Measurements from ENCODE around the gene C14orf119. TPM values are rescaled to one million over a fixed set of nuclear protein-coding genes. Genes with fewer than 3 reads are reported as not detected.

Gene C14orf119
- total and polyA plus RNA-seq, 9 of the 15 experiments (the other 6 are each of a cell fraction or from before 2014, with no cell fraction given), result 36.7 to 251 (median 51.8) TPM

DNA sequence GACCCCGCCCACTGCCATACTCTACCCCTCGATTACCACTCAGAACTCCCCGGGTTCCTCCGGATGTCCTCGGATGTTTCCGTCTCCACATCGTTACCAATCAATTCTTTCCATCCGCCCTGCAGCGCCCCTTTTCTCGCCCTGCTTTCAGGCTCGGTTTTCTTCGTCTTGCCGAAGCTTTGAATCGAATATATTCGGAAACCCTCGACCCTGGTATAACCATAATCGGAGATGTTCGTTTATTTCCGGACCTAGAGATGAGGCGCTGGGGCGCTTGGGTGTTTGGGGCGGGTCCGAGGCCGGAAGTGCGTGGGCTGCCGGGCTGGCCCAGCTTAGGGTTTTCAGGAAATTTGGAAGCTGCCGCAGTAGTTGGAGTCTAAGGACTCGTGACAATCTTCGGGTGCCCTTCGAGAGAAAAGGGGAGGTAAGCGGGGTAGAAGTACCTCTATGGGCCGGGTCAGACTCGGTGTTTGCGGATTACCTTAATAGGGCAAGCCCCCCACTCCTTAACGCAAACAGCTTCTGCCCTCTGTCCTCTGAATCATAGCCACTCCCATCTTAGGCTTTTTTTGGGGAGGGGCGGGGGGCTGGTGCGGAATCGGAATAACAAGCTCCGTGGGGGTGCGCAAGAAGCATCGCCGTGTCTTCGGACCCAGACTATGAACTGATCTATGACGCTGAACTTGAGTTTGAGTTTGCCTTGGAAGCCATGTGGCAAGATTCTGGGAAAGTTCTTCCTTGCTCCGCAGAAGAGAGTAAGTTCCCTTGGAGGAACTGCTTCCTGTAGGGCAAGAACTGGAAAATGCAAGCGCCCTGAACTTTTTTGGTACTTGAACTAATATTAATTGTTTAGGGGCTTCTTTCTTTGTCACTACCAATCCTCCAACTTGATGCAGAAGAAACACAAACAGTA is at the start of gene C14orf119 (continued):
- peak; percentile 63; the same call in 1 of the 2 replicates for TF ChIP-seq TOE1 (IDR thresholded peaks at IDR 0.05; ENCODE audit: borderline replicate concordance)
- no peak for TF ChIP-seq TOE1 (CRISPR knock-in tag; IDR thresholded peaks at IDR 0.05; ENCODE audit: borderline replicate concordance, low read depth)
- TF ChIP-seq HDAC8 (tag; IDR thresholded peaks at IDR 0.05), result no peak
- TF ChIP-seq ATF7 (IDR thresholded peaks at IDR 0.05), result peak; percentile 52
- TF ChIP-seq ZNF644 (tag; IDR thresholded peaks at IDR 0.05; ENCODE audit: low read depth), result no peak
- TF ChIP-seq ZNF398 (CRISPR knock-in tag; IDR thresholded peaks at IDR 0.05), result no peak
- TF ChIP-seq ZNF41 (CRISPR knock-in tag; conservative IDR thresholded peaks at IDR 0.05), result no peak
- TF ChIP-seq POLR3G (IDR thresholded peaks at IDR 0.05; ENCODE audit: extremely low read depth, insufficient read length, insufficient replicate concordance), result no peak
- TF ChIP-seq RB1 (IDR thresholded peaks at IDR 0.05; ENCODE audit: low read depth), result peak; percentile 50
- no peak for TF ChIP-seq ZNF507 (tag; conservative IDR thresholded peaks at IDR 0.05)
- TF ChIP-seq NCOA6 (IDR thresholded peaks at IDR 0.05), result no peak
- TF ChIP-seq STAT5A (IDR thresholded peaks at IDR 0.05; ENCODE audit: borderline replicate concordance, low read length), result 0 out of 2 replicates have a peak, but pooled peaks have one; percentile 27
- no peak for TF ChIP-seq GTF3C2 (IDR thresholded peaks at IDR 0.05; ENCODE audit: borderline replicate concordance, extremely low read depth, insufficient read length)
- no peak for TF ChIP-seq ESRRB (CRISPR knock-in tag; IDR thresholded peaks at IDR 0.05; ENCODE audit: borderline replicate concordance)
- TF ChIP-seq SIRT6 (IDR thresholded peaks at IDR 0.05; ENCODE audit: low read depth, low read length), result no peak
- peak; percentile 89 for TF ChIP-seq PRDM10 (IDR thresholded peaks at IDR 0.05; ENCODE audit: partially characterized antibody)
- TF ChIP-seq NR3C1 (CRISPR knock-in tag; IDR thresholded peaks at IDR 0.05), result no peak
- TF ChIP-seq NR2C2 (CRISPR knock-in tag; IDR thresholded peaks at IDR 0.05), result no peak
- peak; percentile 90; the same call in 1 of the 2 replicates for TF ChIP-seq NR2C2 (tag; IDR thresholded peaks at IDR 0.05)
- no peak for TF ChIP-seq ZFP1 (CRISPR knock-in tag; IDR thresholded peaks at IDR 0.05)

Measured in K562 (cell line).